ENCODE data around the gene CSTF3. TPM values are rescaled to one million over a fixed set of nuclear protein-coding genes. Genes with fewer than 3 reads are reported as not detected.

The CSTF3 gene
- polyA plus RNA-seq, 1 experiment: 38.6 TPM

DNA sequence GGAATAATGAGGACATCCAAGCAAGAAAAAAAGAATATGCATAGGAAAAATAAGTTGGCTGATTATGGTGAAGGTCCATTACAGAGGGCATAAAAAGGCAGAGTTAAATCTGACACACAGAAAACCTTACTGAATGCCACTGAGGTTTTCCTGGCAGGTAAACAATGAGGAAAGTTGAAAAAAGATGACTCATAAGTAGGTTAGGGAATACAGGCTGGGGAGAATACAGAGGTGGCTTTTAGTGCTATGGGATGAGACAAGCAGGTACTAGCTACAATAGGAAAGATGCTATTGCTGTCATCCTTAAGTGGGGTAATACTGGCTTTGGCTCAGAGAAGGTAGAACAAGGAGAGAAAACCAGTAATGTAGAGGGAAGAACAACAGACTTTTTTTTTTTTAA is 44.7 kb downstream of the CSTF3 start:
- Histone ChIP-seq H3K9me3 (ENCODE audit: control insufficient read depth, insufficient read depth, low read length) (no peaks in the 10 kb centered on the region), H3K27ac (ENCODE audit: low read depth, low read length) (no peak overlapping the region), H3K4me3 (ENCODE audit: low read depth, low read length) (no peak overlapping the region), H3K27me3 (ENCODE audit: control insufficient read depth, insufficient read depth, low read length) (no peaks in the 10 kb centered on the region)
- DNase-seq (ENCODE audit: low read depth, low spot score): no peak
- ChIA-PET CTCF (no interaction called here), POLR2A (no interaction called here)
- TF ChIP-seq, protein P1, sequence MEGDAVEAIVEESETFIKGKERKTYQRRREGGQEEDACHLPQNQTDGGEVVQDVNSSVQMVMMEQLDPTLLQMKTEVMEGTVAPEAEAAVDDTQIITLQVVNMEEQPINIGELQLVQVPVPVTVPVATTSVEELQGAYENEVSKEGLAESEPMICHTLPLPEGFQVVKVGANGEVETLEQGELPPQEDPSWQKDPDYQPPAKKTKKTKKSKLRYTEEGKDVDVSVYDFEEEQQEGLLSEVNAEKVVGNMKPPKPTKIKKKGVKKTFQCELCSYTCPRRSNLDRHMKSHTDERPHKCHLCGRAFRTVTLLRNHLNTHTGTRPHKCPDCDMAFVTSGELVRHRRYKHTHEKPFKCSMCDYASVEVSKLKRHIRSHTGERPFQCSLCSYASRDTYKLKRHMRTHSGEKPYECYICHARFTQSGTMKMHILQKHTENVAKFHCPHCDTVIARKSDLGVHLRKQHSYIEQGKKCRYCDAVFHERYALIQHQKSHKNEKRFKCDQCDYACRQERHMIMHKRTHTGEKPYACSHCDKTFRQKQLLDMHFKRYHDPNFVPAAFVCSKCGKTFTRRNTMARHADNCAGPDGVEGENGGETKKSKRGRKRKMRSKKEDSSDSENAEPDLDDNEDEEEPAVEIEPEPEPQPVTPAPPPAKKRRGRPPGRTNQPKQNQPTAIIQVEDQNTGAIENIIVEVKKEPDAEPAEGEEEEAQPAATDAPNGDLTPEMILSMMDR (IDR thresholded peaks at IDR 0.05; ENCODE audit: low read depth, low read length): no peak

DNA sequence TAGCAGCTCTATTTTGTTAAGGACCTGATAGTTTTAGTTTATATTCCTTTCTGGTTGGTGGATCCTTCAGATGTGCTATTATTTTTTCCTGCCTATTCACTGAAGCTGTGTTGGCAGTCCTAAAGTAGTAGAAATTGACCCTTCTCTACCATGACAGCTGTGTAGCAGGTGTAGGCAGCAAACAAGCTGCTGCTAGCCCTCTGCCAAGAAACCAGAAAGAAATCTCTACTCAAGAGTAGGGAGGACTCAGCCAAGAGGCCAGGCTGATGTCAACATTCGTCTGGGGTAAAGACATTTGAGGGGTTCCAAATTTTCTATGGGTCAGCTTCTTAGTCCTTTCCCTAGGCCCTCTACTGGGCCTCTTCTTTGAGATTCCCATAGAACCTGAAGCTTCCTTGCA is 51.2 kb downstream of the CSTF3 start:
- TF ChIP-seq, protein P1 (IDR thresholded peaks at IDR 0.05; ENCODE audit: low read depth, low read length): no peak
- peak; percentile 8 for DNase-seq (ENCODE audit: low read depth, low spot score)
- Histone ChIP-seq H3K9me3 (ENCODE audit: control insufficient read depth, insufficient read depth, low read length) (no peaks in the 10 kb centered on the region), H3K27ac (ENCODE audit: low read depth, low read length) (no peak overlapping the region), H3K27me3 (ENCODE audit: control insufficient read depth, insufficient read depth, low read length) (no peaks in the 10 kb centered on the region), H3K4me3 (ENCODE audit: low read depth, low read length) (no peak overlapping the region)
- ChIA-PET CTCF (interaction anchor here (0.7 to 1.6 kb wide), 2 partner anchors 54 to 301 kb away, joined by 3 read pairs; no protein-coding TSS in a partner anchor), POLR2A (no interaction called here)

DNA sequence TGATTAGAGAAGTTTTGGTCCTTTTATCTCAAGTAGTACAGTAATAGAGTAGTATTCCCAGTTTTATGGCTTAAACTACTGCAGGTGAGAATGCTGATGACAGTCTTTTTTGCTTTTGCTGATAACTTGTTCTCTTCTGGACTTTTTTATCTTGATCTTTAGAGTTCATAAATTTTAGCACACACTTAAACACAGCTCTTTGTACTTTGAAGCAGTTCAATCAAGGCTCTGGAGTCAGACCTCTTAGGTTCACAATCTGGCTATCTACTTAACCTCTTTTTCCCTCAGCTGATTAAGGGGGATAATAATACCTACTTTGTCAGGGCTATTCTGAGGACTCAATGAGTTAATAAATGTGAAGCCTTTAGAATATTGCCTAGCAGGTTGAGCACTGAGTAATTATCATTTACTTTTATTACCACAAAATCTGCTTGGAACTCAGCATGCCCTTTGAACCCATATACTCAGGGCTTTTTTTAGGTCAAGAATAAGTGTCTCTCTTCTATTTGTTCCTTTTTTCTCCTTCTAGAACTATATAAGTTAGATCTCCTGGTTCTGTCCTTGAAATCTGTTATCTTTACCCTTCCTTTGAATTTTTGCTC is 51.9 kb downstream of the CSTF3 start:
- TF ChIP-seq, protein P1 (IDR thresholded peaks at IDR 0.05; ENCODE audit: low read depth, low read length): no peak
- H3K9me3 ChIP-seq (ENCODE audit: control insufficient read depth, insufficient read depth, low read length): no peaks in the 10 kb centered on the region
- CTCF ChIA-PET: interaction anchor here (1.6 kb wide), 1 partner anchor 301 kb away, joined by 3 read pairs; no protein-coding TSS in a partner anchor
- H3K27me3 ChIP-seq (ENCODE audit: control insufficient read depth, insufficient read depth, low read length): no peaks in the 10 kb centered on the region
- POLR2A ChIA-PET: no interaction called here
- no peak overlapping the region for H3K27ac ChIP-seq (ENCODE audit: low read depth, low read length)
- no peak for DNase-seq (ENCODE audit: low read depth, low spot score)
- H3K4me3 ChIP-seq (ENCODE audit: low read depth, low read length): no peak overlapping the region

DNA sequence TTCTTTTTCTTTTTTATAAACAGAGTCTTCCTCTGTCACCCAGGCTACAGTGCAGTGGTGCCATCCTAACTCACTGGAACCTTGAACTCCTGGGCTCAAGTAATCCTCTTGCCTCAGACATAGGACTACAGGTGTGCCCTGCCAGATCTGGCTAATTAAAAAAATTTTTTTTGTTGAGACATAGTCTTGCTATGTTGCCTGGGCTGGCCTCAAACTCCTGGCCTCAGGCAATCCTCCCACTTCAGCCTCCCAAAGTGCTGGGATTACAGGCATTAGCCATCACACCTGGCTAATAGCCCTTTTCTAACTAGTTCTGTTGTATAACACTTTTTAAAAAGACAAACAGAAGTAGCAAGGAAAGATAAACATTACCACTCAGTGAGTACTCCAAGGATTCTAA is 57.4 kb downstream of the CSTF3 start:
- DNase-seq (ENCODE audit: low read depth, low spot score): no peak
- CTCF ChIA-PET: no interaction called here
- Histone ChIP-seq H3K27me3 (ENCODE audit: control insufficient read depth, insufficient read depth, low read length) (no peaks in the 10 kb centered on the region), H3K9me3 (ENCODE audit: control insufficient read depth, insufficient read depth, low read length) (no peaks in the 10 kb centered on the region), H3K27ac (ENCODE audit: low read depth, low read length) (no peak overlapping the region), H3K4me3 (ENCODE audit: low read depth, low read length) (no peak overlapping the region)
- TF ChIP-seq, protein P1 (IDR thresholded peaks at IDR 0.05; ENCODE audit: low read depth, low read length): no peak
- POLR2A ChIA-PET: no interaction called here

DNA sequence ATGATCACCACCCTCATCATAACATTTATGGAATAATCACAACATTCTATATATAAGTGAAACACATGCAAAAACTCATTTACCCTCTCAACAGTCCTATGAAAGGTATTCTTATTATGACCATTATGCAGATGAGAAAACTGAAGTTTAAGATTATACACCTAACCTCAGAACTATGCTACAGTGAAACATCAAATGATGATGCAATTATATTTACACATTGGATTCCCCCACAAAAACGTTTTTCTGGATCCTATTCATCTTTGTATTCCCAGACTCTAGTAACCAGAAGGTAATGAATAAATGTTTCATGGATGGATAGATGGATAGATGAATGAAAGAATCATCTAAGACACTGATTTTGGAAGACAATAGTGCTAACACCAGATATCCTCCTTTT is 67.1 kb downstream of the CSTF3 start:
- Histone ChIP-seq H3K9me3 (ENCODE audit: control insufficient read depth, insufficient read depth, low read length) (no peaks in the 10 kb centered on the region), H3K27ac (ENCODE audit: low read depth, low read length) (no peak overlapping the region), H3K4me3 (ENCODE audit: low read depth, low read length) (no peak overlapping the region), H3K27me3 (ENCODE audit: control insufficient read depth, insufficient read depth, low read length) (no peaks in the 10 kb centered on the region)
- CTCF ChIA-PET: no interaction called here
- no peak for DNase-seq (ENCODE audit: low read depth, low spot score)
- POLR2A ChIA-PET: no interaction called here
- TF ChIP-seq, protein P1 (IDR thresholded peaks at IDR 0.05; ENCODE audit: low read depth, low read length): no peak

Measured in AG04450 (cell line).